ENCODE data around the gene KDF1.

Gene KDF1

DNA sequence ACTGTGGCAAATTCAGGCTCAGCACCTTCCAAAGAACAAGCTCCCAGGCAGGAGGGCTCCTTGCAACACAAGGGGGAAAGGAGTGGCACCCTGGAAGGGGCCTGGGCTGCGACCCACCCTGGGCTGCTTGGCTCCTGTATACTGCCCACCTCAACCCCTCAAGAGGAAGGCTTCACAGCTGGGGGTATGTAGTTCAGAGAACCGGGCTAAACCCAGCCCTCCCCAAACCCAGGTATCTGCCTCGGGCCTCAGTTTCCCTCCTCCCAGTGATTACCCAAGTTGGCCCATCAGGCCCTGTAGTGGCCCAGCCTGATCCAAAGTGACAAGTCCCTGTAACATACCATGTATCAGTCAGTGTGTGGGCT lies 44.9 kb upstream of the KDF1 start:
- H3K27me3 Mint-ChIP-seq (ENCODE audit: low read depth, poor library complexity), result peaks cover 11% of the 10 kb centered on the region
- no peaks in the 10 kb centered on the region for H3K36me3 Mint-ChIP-seq (ENCODE audit: low read depth)
- no peaks in the 10 kb centered on the region for H3K9me3 Mint-ChIP-seq
- no peak for DNase-seq
- H3K4me3 Mint-ChIP-seq, result no peak overlapping the region
- peaks cover 70% of the 10 kb centered on the region for H3K4me1 Mint-ChIP-seq
- no peak overlapping the region for H3K27ac Mint-ChIP-seq
- TF ChIP-seq CTCF (IDR thresholded peaks at IDR 0.05), result no peak

- Mint-ChIP-seq H3K4me3 (peak overlapping the region; percentile 48), H3K27me3 (ENCODE audit: low read depth, poor library complexity) (peaks cover 11% of the 10 kb centered on the region), H3K27ac (peak overlapping the region; percentile 95), H3K9me3 (no peaks in the 10 kb centered on the region), H3K4me1 (peaks cover 71% of the 10 kb centered on the region), H3K36me3 (ENCODE audit: low read depth) (no peaks in the 10 kb centered on the region)
- no peak for TF ChIP-seq CTCF (IDR thresholded peaks at IDR 0.05)
- DNase-seq, result peak; percentile 69
Observed at GRCh38 chr1:27004471-27005165, 44.4 kb upstream of the KDF1 start.

DNA sequence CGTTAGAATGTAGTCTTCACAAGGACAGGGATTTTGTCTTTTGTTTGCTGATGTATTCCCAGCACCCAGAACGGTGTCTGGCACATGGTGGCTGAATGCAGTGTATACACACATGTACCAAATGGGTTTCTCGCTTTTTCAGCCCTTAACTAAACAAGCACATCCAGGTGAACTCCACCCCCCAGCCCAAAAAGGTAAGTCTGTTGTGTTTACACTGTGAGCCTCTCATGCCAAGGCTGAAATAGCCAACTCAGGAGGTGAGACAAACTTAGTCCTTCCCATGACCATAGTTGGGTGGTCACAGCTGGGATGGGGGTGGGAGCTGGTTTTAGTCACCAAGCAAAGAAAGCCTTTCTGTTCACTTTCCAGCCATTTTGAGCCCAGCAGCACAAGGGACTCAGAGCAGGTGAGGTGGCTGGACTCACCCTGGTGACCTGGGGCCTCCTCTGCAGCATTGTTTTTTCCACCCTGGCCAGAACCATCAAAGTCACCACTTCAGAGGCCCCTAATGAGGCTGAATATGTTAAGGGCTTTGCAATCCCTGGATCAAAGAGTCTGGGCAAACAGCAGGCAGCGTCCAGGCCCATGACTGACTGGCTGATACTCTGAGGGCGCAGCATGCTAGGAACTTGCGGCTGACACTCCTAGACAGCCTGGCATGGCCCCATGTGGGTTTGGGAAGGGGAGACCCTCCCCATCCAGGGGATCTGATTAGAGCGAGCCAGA lies 43.6 kb upstream of the KDF1 start:
- Mint-ChIP-seq H3K4me1 (peaks cover 79% of the 10 kb centered on the region), H3K9me3 (no peaks in the 10 kb centered on the region), H3K27ac (peak overlapping the region; percentile 95), H3K36me3 (ENCODE audit: low read depth) (no peaks in the 10 kb centered on the region), H3K27me3 (ENCODE audit: low read depth, poor library complexity) (peaks cover 11% of the 10 kb centered on the region), H3K4me3 (peak overlapping the region; percentile 48)
- no peak for DNase-seq
- TF ChIP-seq CTCF (IDR thresholded peaks at IDR 0.05), result no peak

- Mint-ChIP-seq H3K36me3 (ENCODE audit: low read depth) (no peaks in the 10 kb centered on the region), H3K27ac (peak overlapping the region; percentile 99), H3K4me1 (peaks cover 88% of the 10 kb centered on the region), H3K4me3 (peak overlapping the region; percentile 50), H3K27me3 (ENCODE audit: low read depth, poor library complexity) (peaks cover 19% of the 10 kb centered on the region), H3K9me3 (no peaks in the 10 kb centered on the region)
- peak; percentile 44 for DNase-seq
- TF ChIP-seq CTCF (IDR thresholded peaks at IDR 0.05), result no peak
Observed at GRCh38 chr1:27001570-27002360, 41.5 kb upstream of the KDF1 start.

DNA sequence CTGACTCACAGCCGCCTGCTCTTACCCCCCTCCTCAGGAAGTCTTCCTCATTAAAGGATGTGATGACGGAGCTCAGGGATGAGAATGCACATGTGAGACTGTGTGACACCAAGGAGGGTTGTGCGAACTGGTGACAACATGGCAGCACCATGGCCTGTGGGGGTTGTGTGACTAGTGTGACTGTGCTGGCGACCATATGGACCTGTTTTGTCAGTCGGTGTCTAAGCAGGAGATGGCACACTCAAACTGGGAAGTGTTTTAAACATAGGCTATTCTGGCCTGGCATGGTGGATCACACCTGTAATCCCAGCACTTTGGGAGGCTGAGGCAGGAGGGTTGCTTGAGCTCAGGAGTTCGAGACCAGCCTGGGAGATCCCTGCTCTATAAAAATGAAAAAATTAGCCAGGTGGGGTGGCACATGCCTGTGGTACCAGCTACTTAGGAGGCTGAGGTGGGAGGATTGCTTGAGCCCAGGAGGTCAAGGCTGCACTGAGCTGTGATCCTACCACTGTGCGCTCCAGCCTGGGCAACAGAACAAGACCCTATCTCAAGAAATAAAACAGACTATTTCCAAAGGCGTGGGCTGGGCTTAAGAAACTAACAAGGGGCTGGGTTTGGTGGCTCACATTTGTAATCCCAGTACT lies 40.7 kb upstream of the KDF1 start:
- Mint-ChIP-seq H3K27me3 (ENCODE audit: low read depth, poor library complexity) (peaks cover 20% of the 10 kb centered on the region), H3K4me1 (peaks cover 88% of the 10 kb centered on the region), H3K9me3 (no peaks in the 10 kb centered on the region), H3K4me3 (peak overlapping the region; percentile 53), H3K36me3 (ENCODE audit: low read depth) (no peaks in the 10 kb centered on the region), H3K27ac (peak overlapping the region; percentile 80)
- no peak for TF ChIP-seq CTCF (IDR thresholded peaks at IDR 0.05)
- DNase-seq, result no peak
